ENCODE results near the gene CCL25. TPM values are rescaled to one million over a fixed set of nuclear protein-coding genes. Genes with fewer than 3 reads are reported as not detected.

CCL25 gene
- polyA plus RNA-seq, 1 donor from 2014 or later = 1.9 TPM

GRCh38 chr19:8084152-8084551, 31.6 kb downstream of the CCL25 start:
- Histone ChIP-seq H3K9me3 (ENCODE audit: low read length) (no peaks in the 10 kb centered on the region), H3K9me2 (ENCODE audit: insufficient read depth, low read length) (no peaks in the 10 kb centered on the region), H3K36me3 (ENCODE audit: insufficient read depth, low read length) (peaks cover 12% of the 10 kb centered on the region), H3K27ac (ENCODE audit: low read length) (no peak overlapping the region), H3K27me3 (ENCODE audit: insufficient read depth, low read depth, low read length) (no peaks in the 10 kb centered on the region), H3K79me2 (replicated peaks; ENCODE audit: insufficient read depth, low read length) (no peaks in the 10 kb centered on the region), H3K4me2 (ENCODE audit: low read length) (no peak overlapping the region), H3K4me3 (ENCODE audit: low read length) (no peak overlapping the region), H3F3A (ENCODE audit: insufficient read depth, low read length, poor library complexity, severe bottlenecking) (no peaks in the 10 kb centered on the region), H4K20me1 (ENCODE audit: insufficient read depth) (no peaks in the 10 kb centered on the region), H3K9ac (ENCODE audit: low read length) (no peak overlapping the region), H2AFZ (ENCODE audit: low read depth, low read length) (no peak overlapping the region)
- TF ChIP-seq RAD21 (conservative IDR thresholded peaks at IDR 0.05) (no peak), MXI1 (conservative IDR thresholded peaks at IDR 0.05; ENCODE audit: poor library complexity, severe bottlenecking) (no peak), REST (IDR thresholded peaks at IDR 0.05; ENCODE audit: borderline replicate concordance) (no peak), TAF1 (IDR thresholded peaks at IDR 0.05; ENCODE audit: low read depth) (no peak), SMC3 (conservative IDR thresholded peaks at IDR 0.05; ENCODE audit: poor library complexity) (no peak), CTCF (IDR thresholded peaks at IDR 0.05; ENCODE audit: poor library complexity, severe bottlenecking) (no peak), EP300 (conservative IDR thresholded peaks at IDR 0.05; ENCODE audit: poor library complexity, severe bottlenecking) (no peak), EZH2 (IDR thresholded peaks at IDR 0.05; ENCODE audit: borderline replicate concordance, insufficient read depth, low read length, poor library complexity, severe bottlenecking) (no peak)

GRCh38 chr19:8085598-8086408, 33.2 kb downstream of the CCL25 start:
- H3K9me2 ChIP-seq (ENCODE audit: insufficient read depth, low read length) = no peaks in the 10 kb centered on the region
- H3K4me2 ChIP-seq (ENCODE audit: low read length) = no peak overlapping the region
- no peaks in the 10 kb centered on the region for H3F3A ChIP-seq (ENCODE audit: insufficient read depth, low read length, poor library complexity, severe bottlenecking)
- no peaks in the 10 kb centered on the region for H3K9me3 ChIP-seq (ENCODE audit: low read length)
- H3K4me3 ChIP-seq (ENCODE audit: low read length) = no peak overlapping the region
- H2AFZ ChIP-seq (ENCODE audit: low read depth, low read length) = no peak overlapping the region
- no peak overlapping the region for H3K27ac ChIP-seq (ENCODE audit: low read length)
- H3K27me3 ChIP-seq (ENCODE audit: insufficient read depth, low read depth, low read length) = no peaks in the 10 kb centered on the region
- TF ChIP-seq MXI1 (conservative IDR thresholded peaks at IDR 0.05; ENCODE audit: poor library complexity, severe bottlenecking) = no peak
- no peak for TF ChIP-seq EP300 (conservative IDR thresholded peaks at IDR 0.05; ENCODE audit: poor library complexity, severe bottlenecking)
- TF ChIP-seq SMC3 (conservative IDR thresholded peaks at IDR 0.05; ENCODE audit: poor library complexity) = no peak
- no peak for TF ChIP-seq RAD21 (conservative IDR thresholded peaks at IDR 0.05)
- TF ChIP-seq TAF1 (IDR thresholded peaks at IDR 0.05; ENCODE audit: low read depth) = no peak
- no peak for TF ChIP-seq EZH2 (IDR thresholded peaks at IDR 0.05; ENCODE audit: borderline replicate concordance, insufficient read depth, low read length, poor library complexity, severe bottlenecking)
- no peak for TF ChIP-seq POLR2AphosphoS5 (IDR thresholded peaks at IDR 0.05)
- TF ChIP-seq CTCF (IDR thresholded peaks at IDR 0.05; ENCODE audit: poor library complexity, severe bottlenecking) = no peak
- TF ChIP-seq REST (IDR thresholded peaks at IDR 0.05; ENCODE audit: borderline replicate concordance) = no peak
- H3K36me3 ChIP-seq (ENCODE audit: insufficient read depth, low read length) = peaks cover 15% of the 10 kb centered on the region
- no peak overlapping the region for H3K9ac ChIP-seq (ENCODE audit: low read length)
- H4K20me1 ChIP-seq (ENCODE audit: insufficient read depth) = no peaks in the 10 kb centered on the region
- no peaks in the 10 kb centered on the region for H3K79me2 ChIP-seq (replicated peaks; ENCODE audit: insufficient read depth, low read length)
